GM04503 (cell line): ENCODE data around the gene NAB2.
"Not testable (repeated sequence)": the region's sequence is repeated elsewhere in the genome, so short reads cannot be mapped to it uniquely, and the experiment has no call there.

ENCODE experiments used
- DNase-seq: peaks from one replicate; pipeline ENCODE4 v3.0.0-alpha.2; 2012; ENCODE audit warnings: low read depth

Gene NAB2

GRCh38 chr12:57066245-57066644 lies 22.7 kb upstream of the NAB2 start:
- DNase-seq = no peak

- DNase-seq = no peak
These were observed 19.4 kb upstream of the NAB2 start for GRCh38 chr12:57069523-57069922.

GRCh38 chr12:57072661-57073060 lies 16.3 kb upstream of the NAB2 start:
- DNase-seq = no peak

- DNase-seq = not testable (repeated sequence)
These were observed 15.1 kb upstream of the NAB2 start for GRCh38 chr12:57073566-57074450.

- DNase-seq = peak; percentile 100
These were observed 10.2 kb upstream of the NAB2 start, which contains the start of gene NEMP1 for GRCh38 chr12:57078519-57079404. TSS of gene NEMP1 (minus strand) at chr12:57078791. CDS start at chr12:57078745, 46 bp downstream.

GRCh38 chr12:57079821-57080220 lies 9.1 kb upstream of the NAB2 start:
- DNase-seq = no peak

- no peak for DNase-seq
These were observed 8.1 kb upstream of the NAB2 start for GRCh38 chr12:57080855-57081254.

- DNase-seq = no peak
These were observed 2.9 kb upstream of the NAB2 start for GRCh38 chr12:57085999-57086492.

GRCh38 chr12:57086493-57087009 lies 2.4 kb upstream of the NAB2 start:
- no peak for DNase-seq

- no peak for DNase-seq
These were observed 1.8 kb upstream of the NAB2 start for GRCh38 chr12:57087010-57087690.

- DNase-seq = peak; percentile 71
These were observed 1.1 kb upstream of the NAB2 start for GRCh38 chr12:57087691-57088353.

- DNase-seq = no peak
These were observed 644 bp downstream of the NAB2 start for GRCh38 chr12:57089271-57090245.

- DNase-seq = no peak
These were observed 1.6 kb downstream of the NAB2 start for GRCh38 chr12:57090490-57090889.

- no peak for DNase-seq
These were observed 2.2 kb downstream of the NAB2 start for GRCh38 chr12:57090924-57091637.

- no peak for DNase-seq
These were observed 3.0 kb downstream of the NAB2 start for GRCh38 chr12:57091638-57092528.

- DNase-seq = no peak
These were observed 3.6 kb downstream of the NAB2 start for GRCh38 chr12:57092529-57092862.

GRCh38 chr12:57092876-57093414 lies 4.0 kb downstream of the NAB2 start:
- DNase-seq = no peak
